Activated CD8-positive, alpha-beta memory T cell treated with anti-CD3 and anti-CD28 coated beads, Interleukin-2, amount 50 U/mL, for 24 hours (primary cell): Measurements from ENCODE around the gene SGPP2.

Source experiments
- DNase-seq: peaks from one replicate; pipeline ENCODE4 v3.0.0-alpha.2; 2020; ENCODE audit errors: extremely low read depth

SGPP2 gene

DNA sequence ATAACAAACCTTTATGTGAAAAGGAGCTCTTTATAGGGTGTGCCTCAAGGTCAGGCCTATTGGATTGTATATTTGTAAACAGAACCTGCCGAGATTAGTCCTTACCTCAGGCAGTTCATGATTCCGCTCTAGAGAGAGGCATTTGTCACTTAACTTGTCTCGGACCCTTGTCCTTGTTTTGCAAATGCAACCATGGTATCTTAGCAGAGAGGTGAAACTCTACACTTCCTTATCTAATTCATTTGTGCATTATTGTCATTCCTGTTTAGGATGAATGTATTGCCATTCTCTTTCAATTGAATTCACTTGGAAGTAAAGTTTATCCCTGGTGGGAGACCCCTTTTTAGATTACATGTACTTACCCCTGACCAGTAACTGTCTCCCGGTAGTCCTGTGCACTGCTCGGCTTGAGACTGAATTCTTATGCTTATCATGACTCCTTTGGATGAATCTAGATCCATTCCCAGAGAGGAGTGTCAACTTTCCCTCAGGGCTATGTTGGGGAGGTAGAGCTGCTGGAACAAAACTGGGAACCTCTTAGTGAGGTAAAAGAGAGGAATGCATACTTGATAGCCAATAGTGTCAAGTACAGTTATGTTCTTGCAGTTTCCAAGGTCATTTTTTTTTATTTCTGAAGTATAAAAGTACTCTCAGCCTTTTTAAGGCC is 46.6 kb downstream of the SGPP2 start:
- DNase-seq = no peak

DNA sequence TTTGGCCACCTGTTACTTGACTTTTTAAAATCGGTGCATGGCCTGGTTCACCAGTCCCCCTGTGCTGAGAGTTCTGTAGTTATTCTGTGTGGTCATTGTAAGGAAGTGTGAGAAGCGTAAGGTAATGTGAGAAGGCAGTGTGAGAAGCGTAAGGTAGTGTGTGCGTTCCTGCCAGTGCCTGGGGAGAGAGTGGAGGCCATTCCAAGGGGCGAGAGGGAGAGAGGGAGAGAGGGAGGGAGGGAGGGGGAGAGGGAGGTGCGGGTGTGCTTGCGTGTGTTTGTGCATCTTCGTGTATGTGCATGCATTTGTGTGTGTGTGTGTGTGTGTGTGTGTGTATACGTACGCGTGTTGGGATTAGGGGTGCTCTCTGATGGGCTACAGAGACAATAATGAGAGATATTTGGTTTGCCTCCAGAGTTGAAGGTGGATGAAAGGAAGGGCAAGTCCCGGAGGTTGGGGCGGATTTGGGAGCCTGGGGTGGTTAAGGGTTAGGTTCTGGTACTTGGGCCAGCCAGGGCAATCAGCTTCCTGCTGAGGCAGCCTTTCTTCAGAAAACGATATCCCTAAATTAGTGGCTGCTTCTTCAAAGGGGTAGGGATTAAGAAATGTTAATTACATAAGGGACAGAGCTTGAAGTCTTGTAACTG is 53.7 kb downstream of the SGPP2 start:
- DNase-seq = no peak

DNA sequence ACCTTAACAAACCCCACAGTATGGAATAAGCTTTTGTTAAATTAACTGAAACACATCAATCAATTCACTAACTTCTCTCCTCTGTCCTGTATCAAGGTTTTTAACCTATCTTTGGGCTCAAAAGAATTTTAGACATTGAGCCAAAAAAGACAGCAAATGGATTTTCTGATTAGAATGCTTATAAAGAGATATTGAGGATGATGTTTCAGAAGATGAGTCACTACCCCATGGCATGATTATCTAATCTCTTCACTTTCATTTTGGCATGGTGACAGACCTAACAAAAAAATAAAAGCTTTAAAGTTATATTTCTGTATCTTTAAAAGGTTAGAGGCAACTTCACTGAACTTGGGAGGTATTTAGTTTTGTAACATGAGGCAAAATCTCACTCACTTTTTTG is 55.5 kb downstream of the SGPP2 start:
- DNase-seq = no peak

DNA sequence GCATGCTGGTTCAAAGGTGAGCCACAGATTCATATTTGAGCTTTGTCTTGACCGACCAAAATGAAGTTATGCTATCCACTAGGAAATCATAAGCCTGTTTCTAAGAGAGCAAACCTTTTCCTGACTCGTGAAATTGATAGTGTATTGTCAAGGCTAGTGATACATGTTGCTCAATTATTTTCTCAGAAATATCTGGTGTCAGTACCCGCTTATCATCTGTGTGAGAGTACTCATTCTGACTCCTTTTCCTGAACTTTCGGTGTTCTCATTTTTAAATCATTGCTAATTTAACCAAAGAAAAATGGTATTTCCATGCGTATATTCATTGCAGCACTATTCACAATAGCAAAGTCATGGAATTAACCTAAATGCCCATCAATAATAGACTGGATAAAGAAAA is 56.2 kb downstream of the SGPP2 start:
- DNase-seq = no peak

GRCh38 chr2:222481941-222482340 is 57.6 kb downstream of the SGPP2 start:
- no peak for DNase-seq

- DNase-seq = no peak
Measured at GRCh38 chr2:222483513-222484039, 59.2 kb downstream of the SGPP2 start.

GRCh38 chr2:222485367-222486211 is 61.2 kb downstream of the SGPP2 start:
- DNase-seq = no peak

DNA sequence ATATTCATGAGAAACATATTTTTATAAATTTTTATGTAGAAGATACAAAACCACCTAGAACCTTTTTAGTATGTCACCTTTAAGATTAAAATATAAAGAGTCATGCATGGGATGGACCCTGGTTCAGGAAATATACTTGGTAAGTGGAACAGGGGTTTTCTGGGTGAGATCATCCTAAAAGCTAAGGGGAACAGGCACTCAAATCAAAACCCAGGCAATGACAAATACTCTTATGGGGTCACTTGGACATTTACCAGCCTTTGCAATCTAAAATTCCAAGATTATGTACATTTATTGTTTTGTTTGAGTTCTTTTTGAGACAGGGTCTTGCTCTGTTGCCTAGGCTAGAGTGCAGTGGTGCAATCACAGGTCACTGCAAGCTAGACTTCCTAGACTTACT is 65.8 kb downstream of the SGPP2 start:
- no peak for DNase-seq

DNA sequence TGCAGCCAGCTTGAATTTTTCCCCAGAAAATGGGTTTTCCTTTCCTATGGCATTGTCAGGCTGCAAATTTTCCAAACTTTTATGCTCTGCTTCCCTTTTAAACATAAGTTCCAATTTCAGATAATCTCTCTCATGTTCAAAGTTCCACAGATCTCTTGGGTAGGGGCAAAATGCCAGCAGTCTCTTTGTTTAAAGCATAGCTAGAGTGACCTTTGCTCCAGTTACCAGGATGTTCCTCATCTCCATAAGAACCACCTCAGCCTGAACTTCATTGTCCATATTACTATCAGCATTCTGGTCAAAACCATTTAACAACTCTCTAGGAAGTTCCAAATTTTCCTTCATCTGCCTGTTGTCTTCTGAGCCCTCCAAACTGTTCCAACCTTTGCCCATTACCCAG is 68.3 kb downstream of the SGPP2 start:
- no peak for DNase-seq

GRCh38 chr2:222494104-222494739 is 69.9 kb downstream of the SGPP2 start:
- DNase-seq = no peak

- DNase-seq = no peak
Measured at GRCh38 chr2:222495388-222495787, 71.0 kb downstream of the SGPP2 start.

DNA sequence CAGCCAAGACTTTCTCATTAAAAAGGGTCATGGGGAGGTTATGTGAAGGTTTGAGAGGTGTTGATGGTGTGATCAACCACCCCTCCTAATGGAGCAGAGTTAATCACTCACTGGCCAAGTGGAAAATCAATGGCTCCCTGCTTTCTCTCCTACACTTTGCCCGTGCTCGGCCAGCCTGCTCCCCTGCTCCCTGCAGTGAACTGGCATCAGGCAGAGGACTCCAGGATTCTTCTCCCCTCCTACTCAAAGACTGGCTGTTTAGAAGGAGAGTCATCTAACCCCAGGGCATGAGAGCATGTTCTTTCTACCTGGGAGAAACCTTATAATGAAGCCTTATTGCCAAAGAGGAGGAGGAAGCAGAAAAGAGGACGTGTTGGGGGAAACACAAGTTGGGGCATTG is 74.9 kb downstream of the SGPP2 start:
- no peak for DNase-seq

DNA sequence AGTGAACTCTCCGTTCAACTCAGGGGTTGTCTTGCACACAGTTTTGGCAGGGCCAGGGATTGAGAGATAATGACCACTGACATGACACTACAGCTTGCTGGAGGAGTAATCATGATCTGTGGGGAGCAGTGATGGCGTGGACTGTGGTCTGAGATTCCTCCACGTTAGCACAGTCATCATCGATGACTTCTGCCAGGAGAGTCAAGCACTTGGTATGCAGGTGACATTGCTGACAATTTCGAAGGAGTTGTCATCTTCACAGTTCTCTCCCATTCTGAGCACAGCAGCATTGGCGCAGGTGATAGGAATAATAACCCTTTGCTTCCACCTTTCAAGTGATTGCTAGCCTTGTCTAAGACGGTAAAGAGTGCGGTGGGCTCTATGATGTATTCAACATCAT is 79.8 kb downstream of the SGPP2 start:
- no peak for DNase-seq

DNA sequence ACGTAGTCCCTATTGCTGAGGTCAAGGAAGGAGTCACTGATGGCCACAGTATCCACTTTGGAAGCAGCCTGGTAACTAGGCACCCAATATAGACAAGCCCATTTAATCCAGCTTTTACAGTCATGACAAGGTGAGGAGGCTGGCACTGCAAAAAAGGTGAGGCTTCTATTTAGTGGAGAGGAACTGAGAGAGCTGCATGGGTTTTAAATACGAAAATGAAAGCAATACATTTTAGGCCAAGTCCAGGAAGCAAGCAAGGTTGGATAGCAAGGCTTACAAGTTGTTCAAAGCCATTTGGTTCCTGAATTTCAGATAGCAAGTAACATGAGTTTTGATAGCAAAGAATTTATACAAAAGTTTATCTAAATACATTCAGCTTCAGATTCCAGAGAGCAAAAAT is 80.4 kb downstream of the SGPP2 start:
- no peak for DNase-seq

GRCh38 chr2:222506230-222506935 is 82.0 kb downstream of the SGPP2 start:
- DNase-seq = no peak

DNA sequence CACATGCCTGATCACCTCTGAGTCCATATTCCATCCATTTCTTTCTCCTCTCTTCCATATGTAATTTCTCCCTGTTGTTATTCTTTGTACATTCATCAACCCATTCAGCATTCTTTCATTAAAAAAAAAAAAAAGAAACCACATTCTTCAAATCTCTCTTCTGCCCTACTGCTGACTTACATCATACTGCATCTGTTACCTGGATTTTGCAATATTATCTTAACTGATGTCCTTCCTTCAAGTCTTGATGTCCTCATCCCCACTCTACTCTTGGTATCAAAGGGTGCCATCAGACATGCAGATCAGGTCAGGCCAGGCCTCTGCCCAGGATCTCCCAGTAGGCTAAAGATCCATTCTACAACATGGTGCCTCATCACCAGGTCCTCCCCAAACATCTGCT is 90.6 kb downstream of the SGPP2 start:
- no peak for DNase-seq

DNA sequence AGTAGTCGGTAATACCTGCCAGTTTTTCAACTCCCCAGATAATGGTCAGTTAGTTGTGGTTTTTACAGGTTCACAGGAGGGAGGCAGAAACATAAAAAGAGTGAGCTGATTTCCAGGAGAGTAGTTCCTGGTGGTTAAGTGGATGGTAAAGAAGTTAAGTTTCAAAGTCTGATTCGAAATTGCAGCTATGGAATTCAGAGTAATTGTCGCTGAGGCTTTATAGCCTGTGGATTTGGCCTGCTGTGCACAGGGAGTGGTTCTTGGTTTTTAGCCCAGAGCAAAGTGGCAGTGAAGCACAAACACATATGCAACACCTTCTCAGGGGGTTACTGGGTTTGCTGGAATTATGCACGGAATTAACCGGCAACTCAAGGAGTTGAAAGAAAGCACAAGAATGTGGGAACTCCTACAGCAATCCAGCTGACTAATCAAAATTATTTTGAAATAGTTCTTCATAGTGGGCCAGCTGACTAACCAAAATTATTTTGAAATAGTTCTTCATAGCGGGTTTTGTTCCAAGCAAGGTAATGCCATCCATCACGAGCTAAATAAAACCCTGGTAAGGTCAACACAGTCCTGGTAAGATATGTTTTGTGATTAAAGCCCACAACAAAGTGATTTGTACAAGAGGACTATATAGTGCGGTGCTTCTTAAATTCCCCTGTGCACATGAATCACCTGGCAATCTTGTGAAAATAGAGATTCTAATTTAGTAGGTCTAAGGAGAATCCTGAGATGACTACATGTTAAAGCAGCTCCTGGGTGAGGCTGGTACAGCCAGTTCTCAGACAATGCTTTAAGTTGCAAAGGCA is 94.4 kb downstream of the SGPP2 start:
- DNase-seq = no peak

DNA sequence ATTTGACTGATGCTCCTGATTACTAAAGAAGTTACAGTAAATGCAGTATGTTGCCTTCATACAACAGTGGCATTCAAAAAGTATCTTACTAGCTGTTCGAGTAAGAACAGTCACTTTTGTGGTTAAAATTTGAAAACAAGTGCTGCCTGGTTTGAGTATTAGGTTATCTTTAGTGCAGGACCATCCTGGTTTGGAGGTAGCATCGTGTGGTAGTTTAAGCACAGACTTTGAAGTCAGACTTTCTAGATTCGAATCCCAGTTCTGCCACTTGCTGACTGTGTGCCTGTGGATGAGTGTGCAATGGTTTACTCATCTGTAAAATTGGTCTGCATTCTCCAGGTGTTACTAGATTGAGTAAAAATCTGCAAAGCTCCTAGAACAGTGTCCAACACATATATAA is 96.8 kb downstream of the SGPP2 start:
- DNase-seq = no peak

DNA sequence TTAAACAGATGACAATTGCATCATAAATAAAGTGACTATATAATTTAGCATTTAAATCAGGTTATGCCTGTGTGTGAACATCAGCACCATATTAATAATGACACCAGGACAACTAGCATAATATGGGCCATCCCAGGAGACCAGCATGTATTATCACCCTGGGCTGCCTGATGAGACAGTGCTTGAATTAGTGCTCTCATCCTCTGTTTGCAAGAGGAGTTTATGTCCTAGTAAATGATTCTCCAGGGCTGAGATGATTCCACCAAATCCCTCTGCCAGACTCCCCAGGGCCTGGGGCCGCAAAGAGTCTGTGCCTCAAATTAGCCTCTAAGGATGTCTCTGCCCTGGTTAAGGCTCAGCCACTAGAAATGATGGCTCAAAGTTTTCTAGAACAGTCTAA is 97.7 kb downstream of the SGPP2 start:
- no peak for DNase-seq

DNA sequence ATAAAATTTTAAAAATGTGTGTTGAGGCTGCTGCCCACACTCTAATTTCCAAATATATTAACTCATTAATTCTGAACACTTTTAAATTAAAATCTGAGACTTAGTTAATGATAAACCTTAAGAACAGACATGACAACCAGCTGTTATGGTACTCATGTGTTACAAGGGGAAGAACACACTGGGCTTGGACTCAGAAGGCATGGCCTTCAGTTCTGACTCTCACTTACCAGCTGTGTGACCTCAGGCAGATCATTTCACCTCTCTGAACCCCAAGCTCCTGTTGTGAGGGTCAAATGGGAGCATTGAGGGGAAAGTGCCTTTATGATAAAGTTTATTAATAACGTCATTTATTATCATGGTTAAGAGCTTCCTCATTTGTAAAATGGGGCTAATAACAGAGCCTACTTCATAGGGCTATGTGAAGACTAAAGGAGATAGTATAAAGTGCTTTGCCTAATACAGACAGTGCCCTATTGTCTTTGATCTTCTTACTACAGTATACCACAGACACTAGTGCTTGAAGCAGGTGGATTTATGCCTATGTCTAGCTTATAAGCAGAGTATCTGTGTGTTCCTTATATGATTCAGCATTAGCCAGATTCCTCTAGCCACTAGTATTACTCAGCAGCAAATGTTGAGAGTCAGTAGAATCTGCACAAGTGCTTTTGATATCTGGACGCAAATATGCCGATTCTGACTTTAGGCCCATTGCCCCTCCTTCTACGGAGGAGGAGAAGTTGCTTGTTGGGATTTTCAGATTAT is 99.6 kb downstream of the SGPP2 start:
- DNase-seq = no peak
